HG03342 (cell line): ENCODE data around the gene HOMER1.

ENCODE experiments used
- ATAC-seq: cut with Tn5 transposase; IDR thresholded peaks from one replicate; pipeline ENCODE4 v1.9.1; 2021; ENCODE audit warnings: mild to moderate bottlenecking, moderate library complexity; ENCODE audit not compliant: unreplicated experiment

Gene HOMER1

DNA sequence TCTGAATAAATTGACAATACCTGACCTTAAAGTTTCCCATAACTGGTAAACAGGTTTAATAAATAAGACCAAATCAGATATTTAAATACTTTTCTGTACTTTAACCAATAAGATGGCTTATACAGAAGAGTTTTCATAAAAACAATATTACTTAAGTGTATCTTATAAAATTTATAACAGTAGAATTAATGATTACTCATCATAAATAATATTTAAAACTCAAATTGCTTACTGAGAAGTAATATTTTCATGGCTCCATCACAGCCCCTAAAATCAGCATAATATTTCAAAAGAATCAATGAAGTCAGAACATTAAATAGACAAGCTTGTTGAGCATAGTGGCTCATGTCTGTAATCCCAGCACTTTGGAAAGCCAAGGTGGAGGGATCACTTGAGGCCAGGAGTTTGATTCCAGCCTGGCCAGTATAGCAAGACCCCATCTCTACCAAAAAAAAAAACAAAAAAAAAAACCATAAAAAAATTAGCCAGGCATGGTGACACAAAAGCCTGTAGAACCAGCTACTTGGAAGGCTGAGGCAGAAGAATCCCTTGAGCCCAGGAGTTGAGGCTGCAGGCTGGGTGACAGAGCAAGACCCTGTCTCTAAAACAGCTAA, 23.5 kb downstream of the HOMER1 start:
- no peak for ATAC-seq

DNA sequence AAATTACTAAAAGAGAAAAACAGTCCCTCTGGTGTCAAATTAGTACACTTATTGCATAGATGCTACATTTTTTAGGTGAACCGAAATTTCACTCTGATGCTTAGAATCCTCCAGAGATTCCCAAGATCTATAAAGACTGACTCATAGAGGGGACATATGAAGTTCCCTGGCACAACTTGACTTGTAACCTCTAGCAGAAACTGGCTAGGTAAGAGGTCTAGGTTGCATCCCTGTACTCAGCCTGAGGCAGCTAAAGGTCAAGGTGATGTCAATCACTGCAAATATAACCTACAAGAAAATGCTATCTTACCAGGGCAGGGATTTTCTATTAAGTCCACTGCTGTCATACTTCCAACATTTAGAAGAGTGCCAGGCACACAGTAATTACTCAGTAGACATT, 24.2 kb downstream of the HOMER1 start:
- no peak for ATAC-seq

DNA sequence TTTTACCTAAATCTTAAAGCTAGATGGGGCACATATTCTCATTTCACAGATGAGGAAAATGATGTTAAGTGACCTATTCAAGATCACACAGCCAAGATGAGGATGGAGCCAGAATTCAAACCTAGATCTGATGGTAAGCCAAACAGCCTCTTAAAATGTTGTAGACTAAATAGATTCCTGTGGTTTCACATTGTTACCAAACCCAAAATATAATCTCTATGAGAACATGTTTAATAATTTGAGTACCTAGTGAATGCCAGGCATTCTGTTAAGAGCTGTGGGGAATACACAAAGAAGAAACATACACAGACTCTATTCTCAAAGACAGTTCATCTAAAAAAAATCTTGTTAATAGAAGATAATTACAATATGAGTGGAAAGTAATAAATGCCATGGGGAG, 25.2 kb downstream of the HOMER1 start:
- ATAC-seq: no peak

DNA sequence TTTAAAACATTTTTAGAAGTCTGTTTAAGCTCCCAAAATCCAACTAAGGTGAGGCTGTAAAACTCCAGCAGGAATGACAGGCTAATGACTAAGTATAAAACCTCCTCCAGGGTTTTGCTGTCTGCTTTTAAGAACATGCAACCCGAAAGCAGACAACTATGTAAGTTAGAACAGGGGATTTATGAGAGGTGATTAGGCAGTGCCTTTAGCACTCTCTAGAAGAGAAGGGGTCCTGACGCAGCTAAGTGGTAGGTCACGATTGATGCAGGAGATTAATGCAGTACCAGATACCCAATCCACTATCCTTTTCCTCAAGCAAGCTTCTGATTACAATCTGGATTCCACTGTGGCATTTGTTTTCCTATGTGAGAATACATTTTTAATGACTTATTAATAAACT, 25.9 kb downstream of the HOMER1 start:
- ATAC-seq: no peak

DNA sequence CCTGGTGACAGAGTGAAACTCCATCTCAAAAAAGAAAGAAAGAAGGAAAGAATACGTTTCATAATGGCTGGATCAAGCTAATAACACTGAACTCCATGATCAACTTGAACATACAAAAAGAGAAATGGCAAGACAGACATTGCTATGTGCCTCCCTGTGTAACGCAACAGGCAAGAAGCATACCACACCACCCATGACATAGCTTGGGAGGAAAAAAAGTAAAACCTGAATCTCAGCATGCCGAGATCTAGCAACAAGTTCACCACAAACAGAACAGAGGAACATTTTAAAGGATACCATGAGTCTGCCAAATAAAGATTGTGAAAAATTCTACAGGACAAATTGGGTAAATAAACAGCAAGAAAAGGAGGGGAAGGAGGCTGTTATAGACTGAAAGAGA, 26.7 kb downstream of the HOMER1 start:
- ATAC-seq: no peak

DNA sequence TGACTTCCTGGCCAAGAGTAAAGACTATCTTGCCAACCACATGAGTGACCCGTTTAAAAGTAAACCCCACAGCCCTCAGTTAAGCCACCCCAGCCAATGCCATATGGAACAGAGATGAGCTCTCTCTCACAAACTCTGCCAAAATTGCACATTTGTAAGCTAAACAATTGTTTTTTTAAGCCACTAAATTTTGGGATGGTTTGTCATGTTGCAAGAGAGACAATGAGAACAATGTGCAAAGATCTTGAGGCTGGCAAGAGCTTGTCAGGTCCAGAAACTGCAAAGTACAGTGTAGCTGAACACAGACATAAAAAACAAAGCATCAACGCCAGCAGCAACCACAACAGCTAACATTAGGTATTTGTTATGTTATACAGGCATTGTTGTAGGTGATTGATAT, 27.8 kb downstream of the HOMER1 start:
- no peak for ATAC-seq

DNA sequence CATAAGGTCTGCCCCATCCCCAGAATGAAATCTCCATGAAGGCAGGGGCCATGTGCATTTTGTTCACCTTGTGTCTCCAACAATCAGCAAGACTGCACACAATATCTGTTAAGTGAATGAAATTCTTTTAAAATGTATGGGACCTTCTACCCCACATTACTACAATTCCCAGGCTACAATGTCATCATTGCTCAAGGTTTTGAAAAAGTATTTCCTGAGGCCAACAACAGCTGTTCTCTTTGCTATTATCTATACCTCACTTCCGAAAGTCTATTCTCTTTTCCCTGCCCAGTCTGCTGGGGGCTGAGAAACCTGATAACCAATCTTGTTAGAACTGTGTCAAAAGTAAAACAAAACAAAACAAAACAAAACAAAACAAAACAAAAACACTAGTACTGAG, 29.2 kb downstream of the HOMER1 start:
- no peak for ATAC-seq

DNA sequence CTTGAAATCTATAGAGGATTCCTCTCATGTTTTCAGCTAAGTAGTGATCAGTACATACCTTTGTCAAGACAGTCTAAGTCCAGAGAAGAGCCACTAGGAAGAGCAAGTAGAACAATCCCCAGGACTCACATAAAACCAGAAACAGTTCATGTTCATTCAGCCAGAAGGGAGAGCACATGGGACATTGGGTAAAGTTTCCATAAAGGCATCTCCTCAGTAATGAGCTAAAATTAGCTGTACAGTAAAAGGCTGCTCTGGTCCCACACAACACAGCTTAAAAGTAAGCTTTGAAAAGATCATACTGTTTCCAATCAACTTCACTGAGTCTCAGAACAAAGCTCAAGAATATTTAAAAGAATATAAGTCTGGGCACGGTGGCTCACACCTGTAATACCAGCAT, 32.4 kb downstream of the HOMER1 start:
- no peak for ATAC-seq

DNA sequence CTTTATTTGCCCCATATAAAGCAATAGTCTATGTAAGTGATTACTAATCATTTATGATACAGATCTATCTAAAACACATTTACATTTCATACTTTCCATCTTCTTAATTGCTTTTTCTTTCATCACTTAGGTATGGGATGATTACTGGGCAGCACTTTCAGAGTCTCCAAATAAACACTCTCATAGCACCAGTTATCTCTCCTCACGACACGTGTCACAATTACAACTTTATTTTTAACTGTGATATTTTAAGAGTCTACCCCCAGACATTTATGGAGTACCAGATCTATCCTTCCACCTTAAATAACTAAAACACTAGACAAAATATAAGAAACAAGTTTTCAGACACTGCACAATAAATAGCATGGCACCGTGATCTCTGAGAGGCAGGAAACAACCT, 32.9 kb downstream of the HOMER1 start:
- no peak for ATAC-seq

DNA sequence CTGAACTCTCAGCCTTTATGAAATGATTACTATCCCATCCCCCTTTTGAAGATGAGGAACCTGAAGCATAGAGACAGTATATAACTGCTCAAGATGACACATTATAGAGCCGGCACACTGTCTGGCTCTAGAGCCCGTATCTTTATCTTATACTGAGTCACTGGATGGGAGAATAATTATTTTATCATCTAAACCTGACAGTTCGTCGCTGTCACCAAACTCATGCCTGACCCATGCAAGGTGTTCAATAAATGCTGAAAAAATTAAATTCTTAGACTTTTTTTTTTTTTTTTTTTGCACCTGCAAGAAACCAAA, 38.8 kb downstream of the HOMER1 start:
- ATAC-seq: no peak

DNA sequence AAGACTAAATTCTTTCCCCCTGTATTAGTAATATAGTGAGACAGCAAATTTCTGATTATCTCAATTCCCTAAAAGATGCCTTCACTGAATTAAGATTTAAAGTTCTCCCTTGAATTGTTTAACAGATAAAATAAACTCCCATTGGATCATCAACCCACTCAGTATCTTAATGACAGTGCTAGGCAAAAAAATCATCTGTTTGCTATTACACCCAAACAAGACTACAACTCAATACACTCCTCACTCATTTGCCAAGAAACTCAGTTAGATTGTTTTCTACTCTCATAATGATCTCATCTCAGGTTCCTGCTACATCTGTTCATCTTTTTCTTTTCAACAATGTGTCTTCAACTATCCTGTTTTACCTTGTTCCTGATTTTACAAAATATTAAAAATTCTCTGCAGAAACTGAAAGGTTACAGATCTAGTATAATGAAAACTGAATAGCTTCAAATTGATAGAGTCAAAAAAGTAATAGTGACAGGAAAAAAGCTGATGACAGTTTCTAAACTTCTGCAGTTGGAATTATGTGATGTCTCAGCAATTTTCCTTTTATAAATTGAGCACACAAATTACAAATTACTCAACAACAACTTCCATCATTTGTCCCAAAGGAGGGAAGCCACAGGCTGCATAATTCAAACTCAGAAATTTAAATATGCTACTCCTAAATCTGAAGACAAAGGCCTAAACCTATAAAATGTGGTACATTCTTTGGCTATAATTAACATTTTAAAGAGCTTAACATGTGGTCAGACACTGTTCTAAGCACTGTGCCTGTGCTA, 39.4 kb downstream of the HOMER1 start:
- ATAC-seq: no peak

DNA sequence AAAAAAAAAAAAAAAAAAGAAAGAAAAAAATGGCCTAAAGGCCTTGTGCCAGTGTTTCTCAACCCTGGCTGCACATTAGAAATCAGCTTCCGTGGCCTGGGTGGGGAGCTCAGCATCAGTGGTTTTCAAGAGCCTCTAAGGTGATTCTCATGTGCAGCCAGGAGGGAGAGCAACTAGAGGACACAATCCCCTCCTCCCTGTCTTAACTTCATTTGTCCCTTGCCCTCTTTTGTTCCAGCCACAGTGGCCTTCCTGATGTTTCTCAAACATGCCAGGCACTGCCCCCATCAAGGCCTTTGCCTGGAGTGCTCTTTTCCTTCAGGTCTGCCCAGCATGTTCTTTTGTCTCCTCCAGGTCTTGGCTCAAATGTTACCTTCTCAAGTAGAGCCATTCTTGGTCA, 42.4 kb downstream of the HOMER1 start:
- no peak for ATAC-seq

DNA sequence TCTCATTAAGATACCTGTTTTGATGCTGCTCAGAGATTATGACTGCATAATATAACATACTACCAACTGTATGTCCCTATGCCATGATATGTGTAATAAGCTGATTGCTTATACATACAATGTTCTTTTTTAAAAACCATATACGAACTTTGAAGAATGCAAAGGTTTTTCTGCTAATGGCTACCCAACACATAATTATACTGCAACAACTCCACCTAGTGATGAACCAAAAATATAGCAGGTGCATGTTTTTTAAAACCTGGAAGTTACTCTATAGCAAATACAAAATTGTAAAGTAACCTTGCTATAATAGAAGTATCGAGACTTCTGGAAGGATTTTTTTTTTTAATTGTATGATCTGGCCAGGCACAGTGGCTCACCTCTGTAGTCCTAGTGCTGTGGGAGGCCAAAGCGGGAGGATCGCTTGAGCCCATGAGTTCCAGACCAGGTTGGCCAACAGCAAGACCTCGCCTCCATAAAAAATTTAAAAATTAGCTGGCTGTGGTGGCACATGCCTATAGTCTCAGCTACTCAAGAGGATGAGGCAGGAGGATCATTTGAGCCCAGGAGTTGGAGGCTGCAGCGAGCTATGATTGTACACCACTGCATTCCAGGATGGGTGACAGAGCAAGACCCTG, 49.1 kb downstream of the HOMER1 start:
- ATAC-seq: no peak

DNA sequence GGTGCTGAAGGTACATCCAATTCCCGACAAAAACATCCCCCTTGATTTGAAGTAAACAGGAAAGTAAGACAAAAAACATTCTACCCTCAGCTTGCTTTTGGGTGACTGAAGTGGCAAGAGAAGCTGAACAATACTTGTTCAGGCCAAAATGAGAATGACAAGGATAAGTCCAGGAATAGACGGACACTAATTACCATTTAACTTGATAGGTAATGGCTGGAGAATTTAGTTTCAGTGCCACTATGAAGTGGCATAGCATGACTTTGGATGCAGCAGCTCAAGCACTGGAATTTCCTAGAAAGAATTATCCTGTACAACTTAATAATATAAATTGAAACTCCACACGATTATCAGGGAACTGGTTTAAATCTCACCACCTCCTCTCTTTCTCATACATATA, 49.7 kb downstream of the HOMER1 start:
- no peak for ATAC-seq

DNA sequence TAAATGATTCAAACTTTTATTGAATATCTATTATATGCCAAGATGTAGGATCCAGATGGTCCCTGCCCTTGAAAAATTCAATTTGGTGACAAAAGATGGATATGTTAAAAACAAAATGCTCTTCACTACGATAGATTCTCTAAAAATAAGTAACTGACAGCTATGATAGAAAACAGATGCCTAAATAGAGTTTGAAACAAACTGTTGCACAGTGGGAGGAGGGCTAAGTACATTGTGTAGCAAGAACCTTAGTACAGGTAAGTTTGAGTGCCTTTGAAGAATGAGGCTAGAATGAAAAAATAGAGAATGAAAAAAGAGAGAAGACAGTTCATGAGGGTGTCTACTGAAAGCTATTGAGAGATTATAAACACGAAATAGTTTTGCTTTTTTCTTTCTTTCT, 54.3 kb downstream of the HOMER1 start:
- no peak for ATAC-seq

DNA sequence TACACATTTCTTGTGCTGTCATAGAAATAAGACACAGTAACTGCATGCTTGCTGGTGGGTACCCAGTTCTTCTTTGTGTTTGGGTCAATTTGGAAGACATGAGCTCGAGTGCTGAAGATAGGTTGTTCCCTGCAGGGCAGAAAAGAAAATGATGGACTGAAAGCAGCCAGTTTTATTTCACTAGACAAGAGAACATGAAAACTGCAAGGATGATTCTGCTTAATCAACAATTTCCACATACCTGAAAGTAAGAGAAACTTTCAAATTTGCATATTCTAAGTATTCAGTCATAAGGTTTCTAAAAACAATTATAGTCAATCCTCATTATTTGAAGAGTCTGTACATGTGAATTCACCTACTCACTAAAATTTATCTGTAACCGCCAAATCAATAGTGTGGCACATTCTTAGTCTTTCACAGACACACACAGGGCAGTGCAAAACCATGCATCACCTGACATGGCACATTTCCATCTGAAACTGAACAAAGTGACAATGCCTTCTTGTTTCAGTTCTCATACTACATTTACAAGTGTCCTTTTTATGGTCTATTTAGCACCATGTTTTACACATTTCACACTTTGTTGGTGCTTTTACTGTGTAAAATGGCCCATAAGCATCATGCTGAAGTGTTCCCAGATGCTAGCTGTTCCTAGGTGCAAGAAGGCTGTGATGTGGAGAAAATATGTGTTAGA, 56.9 kb downstream of the HOMER1 start:
- no peak for ATAC-seq

DNA sequence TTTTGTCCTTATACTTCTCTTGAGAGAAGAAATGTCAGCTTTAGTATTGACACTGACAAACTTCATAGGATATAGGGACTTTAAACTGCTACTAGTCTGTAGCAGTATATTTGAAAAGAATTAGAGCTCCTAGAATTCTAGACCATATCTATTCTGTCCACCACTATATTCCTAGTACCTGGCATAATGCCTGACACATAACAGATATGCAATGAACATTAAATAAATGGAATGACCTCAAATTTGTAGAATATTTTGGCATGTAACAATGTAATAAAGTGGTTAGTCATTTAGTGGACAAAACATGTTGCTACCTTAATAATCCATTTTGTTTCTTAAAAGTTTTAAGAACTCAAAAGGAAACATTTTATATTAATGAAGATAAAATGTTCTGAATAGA, 57.5 kb downstream of the HOMER1 start:
- no peak for ATAC-seq

DNA sequence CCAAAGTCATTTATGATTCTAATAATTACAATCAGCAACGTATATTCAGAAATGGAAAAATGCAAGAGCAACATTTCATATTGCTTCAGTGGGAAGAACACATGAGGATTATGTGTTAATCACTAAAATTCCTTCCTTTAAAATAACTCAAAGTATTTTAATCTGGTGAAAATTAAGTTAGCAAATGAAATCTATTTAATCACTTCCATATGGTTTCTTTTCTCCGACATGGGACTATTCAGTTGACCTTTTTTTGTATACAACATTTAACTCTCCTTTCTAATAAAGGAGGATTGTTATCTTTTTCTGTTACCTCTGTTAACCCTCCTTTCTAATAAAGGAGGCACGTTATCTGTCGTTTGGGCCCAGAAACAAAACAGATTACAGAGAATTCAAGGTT, 59.9 kb downstream of the HOMER1 start:
- ATAC-seq: no peak

DNA sequence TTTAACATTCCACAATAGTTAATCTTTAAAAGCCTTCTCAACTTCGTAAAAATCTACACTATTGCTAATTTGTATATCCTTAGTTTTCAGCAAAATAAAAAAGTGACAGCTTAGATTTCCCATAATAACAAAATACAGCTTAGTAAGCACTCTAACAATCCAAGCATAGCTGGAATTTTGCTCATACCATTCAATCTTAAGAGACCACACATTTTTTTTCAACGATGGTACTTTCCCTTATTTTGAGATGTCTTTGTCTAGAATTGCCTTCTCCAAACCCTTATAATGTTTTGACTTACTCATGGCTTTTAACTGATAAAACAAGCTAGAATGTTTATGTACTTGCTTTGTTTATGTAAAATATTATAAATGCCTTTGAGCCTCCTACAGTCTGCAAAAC, 65.6 kb downstream of the HOMER1 start:
- ATAC-seq: no peak

DNA sequence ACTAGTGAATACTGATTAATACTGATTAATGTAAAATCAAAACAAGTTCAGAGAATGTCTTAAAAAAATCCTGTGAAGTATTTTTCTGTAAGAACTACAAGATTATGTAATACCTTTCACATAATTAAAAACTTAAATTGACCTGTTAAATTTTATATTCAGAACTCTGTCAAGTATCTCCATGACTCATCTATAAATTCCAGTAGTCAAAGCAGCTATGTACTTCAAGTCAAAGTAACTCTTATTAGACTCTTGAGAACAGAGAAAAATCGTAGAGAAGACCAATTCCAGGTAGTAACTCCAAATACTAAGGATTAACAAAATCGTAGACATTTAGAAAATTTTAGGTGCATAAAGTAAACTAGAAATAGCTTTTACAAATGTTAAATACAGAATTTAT, 77.1 kb downstream of the HOMER1 start:
- no peak for ATAC-seq

DNA sequence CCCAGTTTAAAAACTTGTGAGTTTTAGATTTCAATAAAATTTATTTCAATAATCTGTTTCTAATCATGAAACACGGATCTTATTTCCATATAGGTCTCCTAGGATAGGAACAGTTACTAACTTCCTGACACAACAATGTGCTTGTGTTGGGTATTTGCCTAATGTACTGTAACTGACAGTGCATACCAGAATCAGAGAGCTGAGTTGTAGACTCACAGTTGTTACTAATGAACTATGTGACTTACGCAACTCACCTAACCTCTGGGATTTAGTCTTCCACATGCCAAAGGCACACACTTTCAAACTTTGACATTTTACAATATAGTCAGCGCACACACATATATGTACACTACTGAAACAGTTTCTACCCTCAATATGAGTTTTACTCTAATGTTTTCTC, 77.7 kb downstream of the HOMER1 start:
- no peak for ATAC-seq

DNA sequence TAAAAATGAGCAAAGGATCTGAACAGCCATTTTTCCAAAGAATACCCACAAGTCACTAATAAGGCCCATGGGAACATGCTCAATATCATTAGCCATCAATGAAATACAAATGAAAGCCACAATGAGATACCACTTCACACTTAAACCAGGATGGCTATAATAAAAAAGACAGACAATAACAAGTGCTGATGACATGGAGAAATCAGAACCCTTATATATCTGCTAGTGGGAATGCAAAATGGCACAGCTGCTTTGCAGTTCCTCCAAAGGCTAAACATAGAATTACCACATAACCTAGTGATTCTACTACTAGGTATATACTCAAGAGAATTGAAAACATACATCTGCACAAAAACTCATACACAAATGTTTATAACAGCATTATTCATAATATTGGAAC, 83.7 kb downstream of the HOMER1 start:
- no peak for ATAC-seq
